ENCODE data around the gene SLAMF7.
"Not testable (repeated sequence)": the region's sequence is repeated elsewhere in the genome, so short reads cannot be mapped to it uniquely, and the experiment has no call there.

SLAMF7 gene, protein sequence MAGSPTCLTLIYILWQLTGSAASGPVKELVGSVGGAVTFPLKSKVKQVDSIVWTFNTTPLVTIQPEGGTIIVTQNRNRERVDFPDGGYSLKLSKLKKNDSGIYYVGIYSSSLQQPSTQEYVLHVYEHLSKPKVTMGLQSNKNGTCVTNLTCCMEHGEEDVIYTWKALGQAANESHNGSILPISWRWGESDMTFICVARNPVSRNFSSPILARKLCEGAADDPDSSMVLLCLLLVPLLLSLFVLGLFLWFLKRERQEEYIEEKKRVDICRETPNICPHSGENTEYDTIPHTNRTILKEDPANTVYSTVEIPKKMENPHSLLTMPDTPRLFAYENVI

GRCh38 chr1:160739098-160739511 lies at the start of gene SLAMF7:
TSS of gene SLAMF7 (plus strand) at chr1:160739247. CDS start at chr1:160739302, 55 bp downstream.
- in situ Hi-C loops (cut with MboI; ENCODE audit: low sequenced_read_pairs), result no loop called here

DNA sequence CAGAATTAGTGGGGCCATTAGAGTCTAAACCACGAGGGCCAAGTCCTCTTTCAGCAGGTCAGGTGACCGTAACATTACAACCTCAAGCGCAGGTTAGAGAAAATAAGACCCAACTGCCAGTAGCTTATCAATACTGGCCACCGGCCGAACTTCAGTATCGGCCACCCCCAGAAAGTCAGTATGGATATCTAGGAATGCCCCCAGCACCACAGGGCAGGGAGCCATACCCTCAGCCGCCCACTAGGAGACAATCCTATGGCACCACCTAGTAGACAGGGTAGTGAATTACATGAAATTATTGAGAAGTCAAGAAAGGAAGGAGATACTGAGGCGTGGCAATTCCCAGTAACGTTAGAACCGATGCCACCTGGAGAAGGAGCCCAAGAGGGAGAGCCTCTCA lies 46.7 kb upstream of the SLAMF7 start:
- in situ Hi-C loops (cut with MboI; ENCODE audit: low sequenced_read_pairs), result not testable (repeated sequence)

DNA sequence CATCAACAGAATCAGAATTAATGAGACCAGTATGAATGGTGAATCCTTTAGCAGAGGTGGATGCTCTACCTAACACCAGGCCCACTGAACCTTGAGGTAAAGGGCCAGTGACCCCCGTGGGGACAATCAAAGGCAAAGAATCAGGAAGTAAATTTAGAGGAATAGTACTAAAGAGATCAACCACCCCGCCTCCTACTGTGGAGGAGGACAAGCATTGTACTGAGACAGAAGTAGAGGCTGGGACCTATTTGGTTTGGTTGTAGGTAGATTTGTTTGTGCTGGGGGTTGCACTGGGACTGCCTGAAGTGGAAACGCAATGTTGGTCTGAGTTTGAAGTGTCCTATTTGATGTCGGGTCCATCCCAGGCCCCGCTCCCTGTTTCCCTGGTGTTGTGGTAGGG lies 36.9 kb upstream of the SLAMF7 start:
- in situ Hi-C loops (cut with MboI; ENCODE audit: low sequenced_read_pairs), result no loop called here

GRCh38 chr1:160704250-160704649 lies 34.8 kb upstream of the SLAMF7 start:
- in situ Hi-C loops (cut with MboI; ENCODE audit: low sequenced_read_pairs), result no loop called here

GRCh38 chr1:160705212-160705621 lies 33.8 kb upstream of the SLAMF7 start:
- in situ Hi-C loops (cut with MboI; ENCODE audit: low sequenced_read_pairs), result not testable (repeated sequence)

GRCh38 chr1:160705742-160706141 lies 33.3 kb upstream of the SLAMF7 start:
- in situ Hi-C loops (cut with MboI; ENCODE audit: low sequenced_read_pairs), result no loop called here

DNA sequence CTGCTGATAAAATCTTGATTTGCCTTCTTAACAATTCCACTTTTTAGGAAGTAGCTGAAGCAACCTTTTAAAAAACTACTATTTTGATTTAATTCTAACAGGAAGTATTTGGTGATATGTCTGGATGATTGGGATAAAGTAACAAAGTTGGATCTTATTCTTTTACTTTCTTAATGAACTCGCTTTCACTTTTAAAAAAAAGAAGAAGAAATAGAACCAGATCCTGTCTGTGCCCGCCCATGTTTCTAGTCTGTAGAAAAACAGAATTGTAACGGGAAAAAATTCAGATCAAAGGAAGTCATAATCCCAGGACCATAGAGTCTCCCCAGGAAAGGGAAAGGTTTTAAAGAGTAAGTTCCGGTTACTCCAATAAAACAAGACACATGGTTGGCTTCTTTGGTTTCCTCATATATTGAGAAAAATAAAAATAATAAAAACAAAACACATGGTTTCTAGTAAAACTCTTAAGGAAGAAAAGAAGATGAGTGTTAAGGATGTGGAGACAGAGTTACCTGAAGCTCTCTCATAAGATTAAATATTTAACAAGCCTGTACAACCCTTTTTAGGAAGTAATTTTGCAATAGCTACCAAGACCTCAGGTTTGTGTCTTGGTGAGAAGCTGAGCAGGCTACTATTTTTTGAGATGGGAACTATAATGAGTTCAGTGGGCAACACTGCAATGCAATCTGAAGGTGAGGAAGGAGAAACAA lies 32.4 kb upstream of the SLAMF7 start:
- in situ Hi-C loops (cut with MboI; ENCODE audit: low sequenced_read_pairs), result no loop called here

DNA sequence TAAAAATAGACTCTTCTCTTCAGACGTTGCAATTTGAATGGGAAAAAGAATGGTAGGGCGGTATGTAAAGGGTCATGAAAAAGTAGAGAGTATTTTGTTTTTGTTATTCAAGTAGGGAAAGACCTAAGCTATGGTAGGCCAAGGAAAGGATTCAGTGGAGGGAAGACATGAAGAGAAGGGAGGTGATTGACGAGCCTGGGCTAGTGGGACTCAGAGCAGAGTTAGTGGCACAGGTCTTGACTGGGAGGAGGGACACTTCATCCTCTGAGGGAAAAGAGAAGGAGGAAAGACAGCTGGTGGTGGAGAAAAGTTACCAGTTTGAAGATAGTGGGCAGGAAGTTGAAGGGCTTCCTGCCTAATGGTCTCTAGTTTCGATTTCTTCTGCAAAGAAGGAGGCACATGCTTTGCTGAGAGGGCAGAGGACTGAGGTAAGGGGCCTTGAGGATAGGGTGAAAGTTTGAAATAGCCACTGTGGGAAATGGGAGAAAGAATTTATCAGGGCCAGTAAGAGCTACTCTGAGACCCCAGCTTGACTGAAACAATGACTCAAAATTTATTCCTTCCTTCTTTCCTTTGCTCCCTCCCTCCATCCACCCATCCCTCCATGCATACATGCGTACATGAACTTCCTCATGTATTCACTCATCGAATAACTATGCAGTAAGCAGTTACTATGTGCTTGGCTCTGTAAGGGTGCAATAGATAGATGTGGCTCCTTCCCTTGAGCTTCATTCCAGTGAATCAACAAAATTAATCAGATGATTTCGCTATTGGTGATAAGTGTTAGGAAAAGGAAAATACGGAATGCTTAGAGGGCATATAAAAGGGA lies 31.6 kb upstream of the SLAMF7 start:
- in situ Hi-C loops (cut with MboI; ENCODE audit: low sequenced_read_pairs), result no loop called here

- in situ Hi-C loops (cut with MboI; ENCODE audit: low sequenced_read_pairs), result no loop called here
Observed at GRCh38 chr1:160708118-160708517, 30.9 kb upstream of the SLAMF7 start.

GRCh38 chr1:160708801-160709200 lies 30.2 kb upstream of the SLAMF7 start:
- in situ Hi-C loops (cut with MboI; ENCODE audit: low sequenced_read_pairs), result no loop called here

- in situ Hi-C loops (cut with MboI; ENCODE audit: low sequenced_read_pairs), result no loop called here
Observed at GRCh38 chr1:160709715-160710114, 29.3 kb upstream of the SLAMF7 start.

GRCh38 chr1:160710517-160711252 lies 28.4 kb upstream of the SLAMF7 start:
- in situ Hi-C loops (cut with MboI; ENCODE audit: low sequenced_read_pairs), result no loop called here

DNA sequence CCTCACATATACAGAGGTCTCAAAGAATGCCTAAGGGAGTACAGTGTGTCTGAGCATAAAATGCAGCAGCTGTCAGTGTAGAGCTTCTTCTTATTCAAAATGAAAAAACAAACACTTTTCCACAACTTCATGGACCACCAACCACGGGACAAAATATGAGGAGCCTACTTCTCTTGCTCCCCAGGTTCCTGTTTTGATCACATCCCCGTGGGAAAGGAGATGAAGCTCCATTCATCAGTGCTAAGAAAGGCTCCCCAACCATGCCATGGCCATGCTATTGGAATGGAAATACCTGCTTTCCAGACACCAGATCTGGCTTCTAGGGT lies 27.8 kb upstream of the SLAMF7 start:
- in situ Hi-C loops (cut with MboI; ENCODE audit: low sequenced_read_pairs), result no loop called here

DNA sequence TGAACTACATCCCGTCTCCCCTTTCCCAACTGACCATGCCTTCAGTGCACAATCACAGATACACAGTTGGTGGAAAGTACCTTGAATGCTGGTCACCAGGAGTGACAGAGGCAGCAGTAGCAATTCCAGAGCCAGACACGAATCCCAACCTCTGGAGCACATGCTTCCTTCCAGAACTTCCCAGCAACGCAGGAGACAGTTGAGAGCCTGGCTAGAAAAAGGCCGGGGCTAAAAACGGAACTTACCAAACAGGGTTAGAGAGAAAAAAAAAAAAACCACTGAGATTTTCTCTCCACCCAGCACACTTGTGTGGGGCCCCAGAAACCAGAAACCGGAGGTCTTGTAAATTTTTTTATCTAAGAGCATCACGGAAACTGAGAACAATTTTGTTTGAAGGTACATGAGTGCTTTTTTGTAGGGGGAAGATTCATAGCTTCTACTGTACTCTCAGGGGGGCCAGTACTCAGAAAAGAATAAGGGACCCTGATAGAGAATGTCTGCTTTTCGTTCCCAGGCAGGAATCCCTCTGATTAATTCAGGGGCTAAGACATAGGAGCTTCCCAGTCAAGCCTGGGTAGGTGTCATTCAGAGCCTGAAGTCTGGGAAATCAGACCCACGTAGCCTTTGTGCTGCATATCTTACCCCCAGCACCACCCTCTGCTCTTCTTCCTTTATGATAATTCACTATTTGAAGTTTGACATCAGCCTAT lies 27.3 kb upstream of the SLAMF7 start, which contains the start of gene CD48:
CD48 (minus strand) TSS at position 221 of the 710 bp plus-strand sequence; CDS start at position 162, 59 bp downstream.
- in situ Hi-C loops (cut with MboI; ENCODE audit: low sequenced_read_pairs), result no loop called here

- in situ Hi-C loops (cut with MboI; ENCODE audit: low sequenced_read_pairs), result not testable (repeated sequence)
Observed at GRCh38 chr1:160712525-160713080, 26.4 kb upstream of the SLAMF7 start.

DNA sequence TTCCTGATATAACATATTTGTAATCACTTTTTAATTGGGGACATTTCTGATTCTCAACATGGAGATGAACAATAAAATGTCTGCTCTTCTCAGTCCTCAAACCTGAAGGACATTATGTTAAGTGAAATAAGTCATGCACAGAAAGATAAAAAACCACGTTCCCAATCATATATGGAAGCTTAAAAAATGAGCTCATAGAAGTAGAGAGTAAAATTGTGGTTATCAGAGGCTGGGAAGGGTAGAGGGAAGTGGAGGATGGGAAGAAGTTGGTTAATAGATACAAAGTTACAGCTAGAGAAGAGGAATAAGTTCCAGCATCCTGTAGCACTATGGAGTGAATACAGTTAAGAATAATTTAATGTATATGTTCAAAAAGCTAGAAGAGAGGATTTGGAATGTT lies 25.9 kb upstream of the SLAMF7 start:
- in situ Hi-C loops (cut with MboI; ENCODE audit: low sequenced_read_pairs), result no loop called here

DNA sequence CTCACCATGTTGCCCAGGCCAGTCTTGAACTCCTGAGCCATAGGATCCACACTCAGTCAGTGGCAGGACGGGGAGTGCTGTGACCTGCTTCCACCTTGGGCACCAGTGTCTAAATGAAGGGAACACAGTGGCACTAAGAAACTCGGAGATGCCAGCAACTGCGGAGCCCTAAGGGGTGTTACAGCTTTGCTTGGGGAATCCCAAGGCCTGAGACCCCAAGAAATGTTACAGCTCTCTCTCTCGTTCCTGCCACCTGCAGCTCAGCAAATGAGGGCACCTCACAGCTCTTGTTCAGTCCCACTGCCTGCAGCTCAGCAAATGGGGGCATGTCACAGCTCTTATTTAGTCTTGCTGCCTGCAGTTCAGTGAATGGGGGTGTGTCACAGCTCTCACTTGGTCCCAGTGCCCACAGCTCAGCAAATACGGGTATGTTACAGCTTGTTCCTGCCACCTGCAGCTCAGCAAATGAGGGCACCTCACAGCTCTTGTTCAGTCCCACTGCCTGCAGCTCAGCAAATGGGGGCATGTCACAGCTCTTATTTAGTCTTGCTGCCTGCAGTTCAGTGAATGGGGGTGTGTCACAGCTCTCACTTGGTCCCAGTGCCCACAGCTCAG lies 24.9 kb upstream of the SLAMF7 start:
- in situ Hi-C loops (cut with MboI; ENCODE audit: low sequenced_read_pairs), result not testable (repeated sequence)

DNA sequence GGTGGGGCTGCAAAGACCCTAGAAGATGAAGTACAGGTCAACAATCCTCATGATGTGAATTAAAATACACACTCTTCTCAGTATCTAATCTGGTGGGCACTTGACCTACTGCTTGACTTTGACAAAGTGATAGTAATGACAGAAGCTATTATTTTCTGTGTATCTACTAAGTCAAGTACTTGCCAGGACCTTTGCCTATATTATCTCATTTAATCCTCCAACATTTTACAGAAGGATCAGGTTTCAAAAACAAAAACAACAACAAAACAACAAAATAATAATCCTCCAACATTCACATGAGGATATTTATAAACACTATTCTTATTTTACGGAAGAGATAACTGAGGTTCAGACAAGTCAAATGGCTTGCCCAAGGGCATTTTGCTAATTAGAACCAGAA lies 23.0 kb upstream of the SLAMF7 start:
- in situ Hi-C loops (cut with MboI; ENCODE audit: low sequenced_read_pairs), result no loop called here

DNA sequence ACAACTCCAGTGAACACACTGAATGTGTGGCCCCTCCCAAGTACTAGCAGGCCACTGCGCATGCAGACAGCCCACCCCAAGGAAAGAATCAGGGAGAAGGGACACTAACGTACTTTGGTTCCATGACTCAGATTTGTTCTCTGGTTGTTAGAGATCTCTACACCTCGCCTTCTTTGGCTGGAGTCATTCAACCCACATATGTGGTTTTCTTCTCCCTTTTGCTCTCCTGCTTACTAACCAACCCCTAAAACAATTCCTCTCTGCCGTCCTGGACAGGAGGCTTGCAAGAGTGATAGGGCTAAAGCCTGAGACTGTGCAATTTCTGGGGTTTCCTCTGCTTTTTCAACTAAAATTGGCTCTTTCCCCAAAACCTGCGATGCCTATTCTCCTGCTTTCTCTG lies 21.7 kb upstream of the SLAMF7 start:
- in situ Hi-C loops (cut with MboI; ENCODE audit: low sequenced_read_pairs), result no loop called here

Data from HL-60/S4 treated with retinoic acid at 250 ng/mL for 4 days and 3 days (cell line).